HG03575 (cell line): Measurements from ENCODE around the gene HTT.
"Not testable (repeated sequence)": the region's sequence is repeated elsewhere in the genome, so short reads cannot be mapped to it uniquely, and the experiment has no call there.

Source experiments
- ATAC-seq: cut with Tn5 transposase; IDR thresholded peaks from one replicate; pipeline ENCODE4 v1.9.1; 2021; ENCODE audit not compliant: unreplicated experiment, insufficient number of reproducible peaks, low FRiP score; ENCODE audit errors: extremely low read depth

HTT gene

GRCh38 chr4:3044870-3045819 is 29.3 kb upstream of the HTT start:
- ATAC-seq: no peak

- no peak for ATAC-seq
These were observed 28.3 kb upstream of the HTT start for GRCh38 chr4:3046162-3046561.

- ATAC-seq: no peak
These were observed 27.9 kb upstream of the HTT start for GRCh38 chr4:3046623-3047022.

GRCh38 chr4:3047464-3048286 is 26.8 kb upstream of the HTT start:
- ATAC-seq: peak; percentile 34

- not testable (repeated sequence) for ATAC-seq
These were observed 23.2 kb upstream of the HTT start for GRCh38 chr4:3051141-3051897.

GRCh38 chr4:3054169-3054759 is 20.2 kb upstream of the HTT start:
- no peak for ATAC-seq

GRCh38 chr4:3059943-3060342 is 14.5 kb upstream of the HTT start:
- ATAC-seq: no peak

GRCh38 chr4:3060946-3061345 is 13.5 kb upstream of the HTT start:
- ATAC-seq: no peak

- ATAC-seq: no peak
These were observed 12.0 kb upstream of the HTT start for GRCh38 chr4:3062471-3062870.

- ATAC-seq: no peak
These were observed 8.9 kb upstream of the HTT start for GRCh38 chr4:3065551-3065950.

- ATAC-seq: no peak
These were observed 7.6 kb upstream of the HTT start for GRCh38 chr4:3066836-3067400.

GRCh38 chr4:3067473-3068001 is 6.9 kb upstream of the HTT start:
- ATAC-seq: no peak

- no peak for ATAC-seq
These were observed 4.8 kb upstream of the HTT start for GRCh38 chr4:3069661-3070199.

- no peak for ATAC-seq
These were observed 3.6 kb upstream of the HTT start for GRCh38 chr4:3070709-3071500.

GRCh38 chr4:3071811-3072210 is 2.7 kb upstream of the HTT start:
- ATAC-seq: no peak

- no peak for ATAC-seq
These were observed 1.1 kb upstream of the HTT start for GRCh38 chr4:3073158-3074077.
